ENCODE measurements around the gene SLC6A12.

SLC6A12 gene

DNA sequence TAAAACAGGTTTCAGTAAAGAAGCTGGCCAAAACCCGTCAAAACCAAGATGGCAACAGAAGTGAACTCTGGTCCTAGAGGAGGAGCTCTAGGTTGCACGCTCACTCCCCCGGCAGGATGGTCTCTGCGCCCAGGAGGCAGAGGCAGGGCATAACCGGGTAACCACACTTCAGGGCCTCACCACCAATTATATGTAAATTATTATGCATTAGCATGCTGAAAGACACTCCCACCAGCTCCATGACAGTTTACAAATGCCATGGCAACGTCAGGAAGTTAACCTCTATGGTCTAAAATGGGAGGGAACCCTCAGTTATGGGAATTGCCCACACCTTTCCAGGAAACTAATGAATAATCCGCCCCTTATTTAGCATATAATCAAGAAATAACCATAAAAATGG is 20.1 kb upstream of the SLC6A12 start:
- H3K27me3 ChIP-seq (ENCODE audit: low read depth, low read length): no peaks in the 10 kb centered on the region
- H3K27ac ChIP-seq (ENCODE audit: low read length): no peak overlapping the region
- no peaks in the 10 kb centered on the region for H3K4me1 ChIP-seq (ENCODE audit: control insufficient read depth in 1 of 2, insufficient read depth in 2 of 2, low read length in 2 of 2)
- no peaks in the 10 kb centered on the region for H3K36me3 ChIP-seq (ENCODE audit: control insufficient read depth in 1 of 2, insufficient read depth in 2 of 2, low read length in 2 of 2)
- H3K4me3 ChIP-seq (ENCODE audit: low read depth in 1 of 2, low read length in 2 of 2): no peak overlapping the region
- H3K9me3 ChIP-seq (ENCODE audit: control insufficient read depth in 1 of 2, low read length in 2 of 2): peaks cover 0 to 9% of the 10 kb centered on the region in 2 donors

DNA sequence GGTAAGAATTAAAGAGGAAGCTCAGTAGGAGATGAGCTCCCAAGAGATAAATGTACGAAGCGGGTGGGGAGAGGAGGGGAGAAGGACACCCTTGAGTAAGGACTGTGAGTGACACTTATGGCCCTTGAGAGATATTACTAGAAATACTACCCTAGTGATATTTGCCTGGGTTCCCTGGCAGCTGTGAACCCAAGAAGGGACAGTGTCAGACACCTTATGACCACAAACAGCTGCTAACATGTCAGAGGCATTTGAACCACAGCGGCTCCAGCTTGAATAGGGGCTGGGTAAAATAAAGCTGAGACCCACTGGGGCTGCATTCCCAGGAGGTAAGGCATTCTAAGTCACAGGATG is 19.6 kb upstream of the SLC6A12 start:
- Histone ChIP-seq H3K4me3 (ENCODE audit: low read depth in 1 of 2, low read length in 2 of 2) (no peak overlapping the region), H3K4me1 (ENCODE audit: control insufficient read depth in 1 of 2, insufficient read depth in 2 of 2, low read length in 2 of 2) (no peaks in the 10 kb centered on the region), H3K27ac (ENCODE audit: low read length) (no peak overlapping the region), H3K9me3 (ENCODE audit: control insufficient read depth in 1 of 2, low read length in 2 of 2) (peaks cover 0 to 9% of the 10 kb centered on the region in 2 donors), H3K36me3 (ENCODE audit: control insufficient read depth in 1 of 2, insufficient read depth in 2 of 2, low read length in 2 of 2) (no peaks in the 10 kb centered on the region), H3K27me3 (ENCODE audit: low read depth, low read length) (no peaks in the 10 kb centered on the region)

DNA sequence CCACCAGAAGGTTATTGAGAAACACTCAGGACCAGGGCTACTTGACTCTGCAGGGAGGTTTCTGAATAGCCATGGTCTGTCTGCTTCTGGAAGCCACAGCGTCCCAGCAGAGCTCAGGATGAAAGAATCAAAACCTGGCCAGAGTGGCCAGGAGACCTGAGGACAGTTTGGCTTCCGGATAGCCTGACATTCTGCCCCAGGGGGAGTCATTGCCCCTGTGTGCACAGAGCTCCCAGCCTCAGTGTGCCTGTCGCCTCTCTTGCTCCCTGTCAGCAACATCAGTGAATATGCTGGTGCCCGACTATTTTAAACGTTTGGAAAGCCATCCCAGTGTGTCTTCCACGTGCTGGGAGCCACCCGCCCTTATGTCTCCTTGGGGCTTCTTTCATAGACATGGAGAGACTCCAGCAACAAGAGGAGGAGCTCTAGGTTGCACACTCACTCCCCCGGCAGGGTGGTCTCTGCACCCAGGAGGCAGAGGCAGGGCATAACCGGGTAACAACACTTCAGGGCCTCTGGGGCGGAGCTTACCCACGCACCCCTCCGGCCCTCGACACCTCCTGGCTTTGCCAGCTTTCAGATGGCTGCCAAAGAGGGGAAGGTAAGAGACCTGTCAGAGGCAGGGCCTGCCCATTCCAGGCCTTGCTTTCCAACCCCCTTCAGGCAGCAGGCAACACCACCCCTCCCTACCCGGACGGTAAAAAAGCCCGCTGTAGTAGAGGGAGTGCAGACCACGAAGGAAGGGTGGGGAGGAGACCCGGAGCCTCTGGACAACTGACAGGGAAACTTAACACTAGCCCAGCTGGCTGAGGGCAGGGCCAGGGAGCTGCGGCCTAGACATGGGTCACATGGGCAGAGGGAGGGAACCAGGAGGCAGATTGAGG is 19.0 kb upstream of the SLC6A12 start:
- Histone ChIP-seq H3K27me3 (ENCODE audit: low read depth, low read length) (no peaks in the 10 kb centered on the region), H3K27ac (ENCODE audit: low read length) (no peak overlapping the region), H3K9me3 (ENCODE audit: control insufficient read depth in 1 of 2, low read length in 2 of 2) (peaks cover 0 to 9% of the 10 kb centered on the region in 2 donors), H3K4me1 (ENCODE audit: control insufficient read depth in 1 of 2, insufficient read depth in 2 of 2, low read length in 2 of 2) (no peaks in the 10 kb centered on the region), H3K4me3 (ENCODE audit: low read depth in 1 of 2, low read length in 2 of 2) (no peak overlapping the region), H3K36me3 (ENCODE audit: control insufficient read depth in 1 of 2, insufficient read depth in 2 of 2, low read length in 2 of 2) (no peaks in the 10 kb centered on the region)

DNA sequence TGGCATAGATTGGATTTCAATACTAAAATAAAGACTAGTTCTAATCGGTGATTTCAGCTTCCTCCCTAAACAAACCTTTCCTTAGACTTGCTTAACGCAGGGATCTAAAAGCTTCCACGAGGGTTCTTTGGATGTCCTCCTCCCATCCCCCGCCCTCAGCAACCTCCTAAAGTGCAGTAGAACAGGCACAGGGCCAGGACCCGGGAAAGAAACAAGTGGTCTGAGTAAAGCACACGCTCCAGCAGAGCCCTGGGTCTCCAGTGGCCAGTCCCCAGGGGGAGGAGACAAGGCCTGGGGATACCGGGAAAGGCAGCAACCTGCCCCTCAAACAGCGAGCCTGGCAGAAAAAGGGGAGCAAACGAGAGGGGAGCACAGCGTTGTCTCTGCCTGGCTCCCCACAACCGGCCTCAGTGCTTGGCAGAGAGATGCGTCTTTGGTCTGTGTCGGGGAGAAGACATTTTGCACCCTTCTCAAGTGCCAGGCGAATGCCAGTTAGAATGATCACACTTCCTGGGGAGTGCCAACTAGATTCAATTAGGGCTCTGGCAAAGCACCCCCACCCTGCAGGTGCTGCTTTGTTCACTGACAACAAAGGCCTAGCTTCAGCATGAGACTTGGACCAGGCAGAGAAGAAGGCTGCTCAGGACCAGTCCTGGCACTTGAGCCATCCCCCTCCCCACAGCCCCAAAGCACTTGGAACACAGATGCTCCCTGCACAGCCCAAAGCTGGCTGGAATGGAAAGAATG is 17.1 kb upstream of the SLC6A12 start:
- Histone ChIP-seq H3K4me3 (ENCODE audit: low read depth in 1 of 2, low read length in 2 of 2) (no peak overlapping the region), H3K4me1 (ENCODE audit: control insufficient read depth in 1 of 2, insufficient read depth in 2 of 2, low read length in 2 of 2) (no peaks in the 10 kb centered on the region), H3K9me3 (ENCODE audit: control insufficient read depth in 1 of 2, low read length in 2 of 2) (peaks cover 0 to 3% of the 10 kb centered on the region in 2 donors), H3K27ac (ENCODE audit: low read length) (no peak overlapping the region), H3K27me3 (ENCODE audit: low read depth, low read length) (no peaks in the 10 kb centered on the region), H3K36me3 (ENCODE audit: control insufficient read depth in 1 of 2, insufficient read depth in 2 of 2, low read length in 2 of 2) (no peaks in the 10 kb centered on the region)

DNA sequence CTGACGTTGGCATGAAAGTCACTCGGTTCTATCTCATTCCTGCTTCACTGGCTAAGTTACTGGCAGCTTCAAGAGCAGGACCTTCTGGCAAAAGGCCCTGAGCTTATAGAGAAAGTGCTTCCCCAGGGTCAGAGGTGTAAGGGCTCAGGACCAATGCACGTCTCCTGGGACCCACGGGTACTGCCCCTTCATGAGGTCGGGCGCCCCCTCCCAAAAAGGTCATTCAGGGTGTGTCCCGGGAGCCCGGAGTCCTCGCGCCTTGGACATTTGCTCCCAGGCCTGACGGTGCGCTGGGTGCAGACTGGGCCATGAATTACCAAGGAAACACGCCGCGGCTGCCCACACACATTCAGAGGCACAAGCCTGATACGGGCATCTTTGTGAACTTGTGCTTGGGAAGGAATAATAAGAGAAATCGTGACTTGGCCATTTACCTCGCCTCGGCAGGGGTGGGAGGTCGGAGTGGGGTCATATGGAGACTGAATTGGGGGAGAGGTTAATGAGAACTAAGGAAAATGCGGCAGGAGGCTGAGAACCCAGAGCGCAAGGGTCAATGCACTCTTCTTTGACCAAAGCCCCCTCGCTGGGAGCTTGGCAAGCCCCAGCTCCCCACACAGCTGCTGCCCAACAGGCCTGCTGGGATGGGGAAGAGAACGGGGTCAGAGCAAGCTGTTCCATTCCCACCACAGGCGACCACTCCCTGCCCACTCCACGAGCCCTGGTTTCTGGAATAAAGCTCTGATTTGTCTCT is 15.7 kb upstream of the SLC6A12 start:
- no peak overlapping the region for H3K4me3 ChIP-seq (ENCODE audit: low read depth in 1 of 2, low read length in 2 of 2)
- no peaks in the 10 kb centered on the region for H3K9me3 ChIP-seq (ENCODE audit: control insufficient read depth in 1 of 2, low read length in 2 of 2)
- no peak overlapping the region for H3K27ac ChIP-seq (ENCODE audit: low read length)
- no peaks in the 10 kb centered on the region for H3K4me1 ChIP-seq (ENCODE audit: control insufficient read depth in 1 of 2, insufficient read depth in 2 of 2, low read length in 2 of 2)
- H3K27me3 ChIP-seq (ENCODE audit: low read depth, low read length): no peaks in the 10 kb centered on the region
- H3K36me3 ChIP-seq (ENCODE audit: control insufficient read depth in 1 of 2, insufficient read depth in 2 of 2, low read length in 2 of 2): no peaks in the 10 kb centered on the region

DNA sequence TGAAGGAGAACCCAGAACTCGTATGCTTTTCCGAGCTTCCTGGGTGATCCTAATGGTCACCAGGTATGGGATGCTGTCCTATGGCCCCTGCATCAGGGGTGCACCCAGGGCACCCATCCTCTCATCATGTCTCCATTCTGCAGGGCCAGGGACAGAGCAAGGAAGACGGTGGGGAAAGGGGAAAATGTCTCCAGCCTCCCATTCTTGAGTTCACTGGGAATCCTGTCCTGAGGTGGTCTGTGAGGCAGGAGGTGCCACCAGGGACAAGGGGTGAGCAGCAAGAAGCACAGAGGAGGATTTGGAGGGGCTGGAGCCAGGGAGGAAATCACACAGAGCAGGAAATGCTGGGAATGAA is 14.9 kb upstream of the SLC6A12 start:
- Histone ChIP-seq H3K4me3 (ENCODE audit: low read depth in 1 of 2, low read length in 2 of 2) (no peak overlapping the region), H3K4me1 (ENCODE audit: control insufficient read depth in 1 of 2, insufficient read depth in 2 of 2, low read length in 2 of 2) (no peaks in the 10 kb centered on the region), H3K27ac (ENCODE audit: low read length) (no peak overlapping the region), H3K36me3 (ENCODE audit: control insufficient read depth in 1 of 2, insufficient read depth in 2 of 2, low read length in 2 of 2) (no peaks in the 10 kb centered on the region), H3K27me3 (ENCODE audit: low read depth, low read length) (no peaks in the 10 kb centered on the region), H3K9me3 (ENCODE audit: control insufficient read depth in 1 of 2, low read length in 2 of 2) (no peaks in the 10 kb centered on the region)

DNA sequence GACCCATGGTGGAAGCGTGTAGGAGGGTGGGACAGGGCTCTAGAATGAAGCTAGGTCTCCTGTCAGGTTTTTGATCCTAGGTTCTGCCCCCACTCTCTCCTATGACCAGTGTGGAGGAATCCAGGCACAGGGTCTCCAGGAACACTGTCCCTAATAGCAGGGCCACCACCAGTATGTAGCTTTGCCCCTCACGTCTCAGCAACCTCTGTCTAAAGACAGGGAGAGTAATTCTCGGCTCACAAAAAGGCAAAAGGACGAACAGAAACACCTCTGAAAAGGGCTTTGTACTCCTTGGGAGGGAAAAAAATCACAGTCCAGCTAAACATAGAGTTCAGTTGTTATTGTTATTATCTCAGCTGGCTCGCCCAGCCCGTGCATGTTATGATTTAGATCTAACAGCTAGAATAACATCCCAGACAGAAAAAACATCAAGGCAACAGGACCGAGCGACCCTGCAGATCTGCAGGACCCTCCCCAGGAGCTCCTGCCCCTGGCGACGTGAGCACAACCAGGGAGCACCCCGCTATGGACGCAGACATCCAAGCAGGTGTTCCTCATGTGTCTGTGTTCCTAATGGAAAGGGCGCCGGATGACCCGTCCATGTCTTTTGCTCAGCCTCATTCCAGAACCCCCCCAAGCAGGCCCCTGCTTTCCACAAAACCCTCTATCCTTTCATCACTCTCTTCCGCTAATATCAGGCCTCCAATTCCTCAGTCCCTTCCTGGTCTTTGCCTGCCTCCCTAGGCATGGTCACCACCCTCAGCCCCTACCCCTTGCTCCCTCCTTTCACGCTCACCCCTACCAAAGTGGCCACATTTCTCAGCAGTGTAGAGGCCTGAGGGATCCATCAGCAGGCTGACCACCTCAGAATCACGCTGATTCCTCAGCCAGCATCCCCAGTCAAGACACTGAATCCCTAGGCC is 14.2 kb upstream of the SLC6A12 start:
- H3K9me3 ChIP-seq (ENCODE audit: control insufficient read depth in 1 of 2, low read length in 2 of 2): no peaks in the 10 kb centered on the region
- H3K36me3 ChIP-seq (ENCODE audit: control insufficient read depth in 1 of 2, insufficient read depth in 2 of 2, low read length in 2 of 2): no peaks in the 10 kb centered on the region
- no peak overlapping the region for H3K27ac ChIP-seq (ENCODE audit: low read length)
- no peak overlapping the region for H3K4me3 ChIP-seq (ENCODE audit: low read depth in 1 of 2, low read length in 2 of 2)
- H3K27me3 ChIP-seq (ENCODE audit: low read depth, low read length): no peaks in the 10 kb centered on the region
- no peaks in the 10 kb centered on the region for H3K4me1 ChIP-seq (ENCODE audit: control insufficient read depth in 1 of 2, insufficient read depth in 2 of 2, low read length in 2 of 2)

DNA sequence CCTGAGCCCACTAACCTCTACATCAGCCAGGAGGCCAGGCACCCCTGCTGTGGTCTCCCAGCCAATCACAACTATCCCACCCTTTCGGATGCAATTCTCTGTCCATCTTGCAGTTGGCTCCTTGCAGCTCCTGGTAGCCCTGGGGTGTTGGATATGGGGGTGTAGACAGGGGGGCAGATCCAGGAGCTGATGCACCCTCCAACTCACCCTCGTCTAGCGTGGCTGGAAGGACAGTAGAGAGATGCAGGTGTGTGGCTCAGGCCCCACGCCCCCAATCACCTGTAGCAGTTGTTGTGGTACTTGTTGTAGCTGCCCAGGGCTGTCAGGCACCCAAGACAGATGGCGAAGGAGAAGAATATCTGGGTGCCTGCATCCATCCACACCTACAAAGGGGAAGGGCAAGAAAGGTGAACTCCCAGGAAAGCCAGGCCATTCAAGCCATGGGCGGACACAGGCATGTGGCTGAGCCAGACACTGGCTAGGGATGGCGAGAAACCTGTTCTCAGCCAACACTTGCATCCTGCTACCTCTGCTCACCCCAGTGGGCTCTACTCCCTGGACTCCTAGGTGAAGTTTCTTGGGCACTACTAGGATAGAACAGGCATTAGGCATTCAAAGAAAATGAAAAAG is 13.4 kb upstream of the SLC6A12 start:
- Histone ChIP-seq H3K27ac (ENCODE audit: low read length) (no peak overlapping the region), H3K27me3 (ENCODE audit: low read depth, low read length) (no peaks in the 10 kb centered on the region), H3K36me3 (ENCODE audit: control insufficient read depth in 1 of 2, insufficient read depth in 2 of 2, low read length in 2 of 2) (no peaks in the 10 kb centered on the region), H3K9me3 (ENCODE audit: control insufficient read depth in 1 of 2, low read length in 2 of 2) (no peaks in the 10 kb centered on the region), H3K4me1 (ENCODE audit: control insufficient read depth in 1 of 2, insufficient read depth in 2 of 2, low read length in 2 of 2) (no peaks in the 10 kb centered on the region), H3K4me3 (ENCODE audit: low read depth in 1 of 2, low read length in 2 of 2) (no peak overlapping the region)

DNA sequence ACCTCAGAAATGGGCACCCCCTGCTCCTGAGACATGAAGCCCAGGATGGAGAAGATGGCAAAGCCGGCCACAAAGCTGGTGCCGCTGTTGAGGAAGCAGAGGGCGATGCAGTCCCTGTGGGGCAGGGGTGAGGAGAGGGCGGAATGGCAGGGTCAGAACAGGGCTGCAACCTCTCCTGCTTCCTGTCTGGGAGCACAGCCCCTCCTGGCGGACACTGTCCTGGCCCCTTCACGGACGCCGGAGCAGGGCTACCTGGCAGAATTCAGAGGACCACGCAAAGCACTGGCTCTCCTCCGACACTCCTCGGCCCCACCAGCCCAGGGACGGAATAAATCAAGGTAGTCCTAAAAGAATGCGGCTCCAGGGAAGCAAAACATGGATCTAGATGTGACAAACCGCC is 12.4 kb upstream of the SLC6A12 start:
- Histone ChIP-seq H3K27me3 (ENCODE audit: low read depth, low read length) (no peaks in the 10 kb centered on the region), H3K4me3 (ENCODE audit: low read depth in 1 of 2, low read length in 2 of 2) (no peak overlapping the region), H3K36me3 (ENCODE audit: control insufficient read depth in 1 of 2, insufficient read depth in 2 of 2, low read length in 2 of 2) (no peaks in the 10 kb centered on the region), H3K4me1 (ENCODE audit: control insufficient read depth in 1 of 2, insufficient read depth in 2 of 2, low read length in 2 of 2) (no peaks in the 10 kb centered on the region), H3K9me3 (ENCODE audit: control insufficient read depth in 1 of 2, low read length in 2 of 2) (no peaks in the 10 kb centered on the region), H3K27ac (ENCODE audit: low read length) (no peak overlapping the region)

DNA sequence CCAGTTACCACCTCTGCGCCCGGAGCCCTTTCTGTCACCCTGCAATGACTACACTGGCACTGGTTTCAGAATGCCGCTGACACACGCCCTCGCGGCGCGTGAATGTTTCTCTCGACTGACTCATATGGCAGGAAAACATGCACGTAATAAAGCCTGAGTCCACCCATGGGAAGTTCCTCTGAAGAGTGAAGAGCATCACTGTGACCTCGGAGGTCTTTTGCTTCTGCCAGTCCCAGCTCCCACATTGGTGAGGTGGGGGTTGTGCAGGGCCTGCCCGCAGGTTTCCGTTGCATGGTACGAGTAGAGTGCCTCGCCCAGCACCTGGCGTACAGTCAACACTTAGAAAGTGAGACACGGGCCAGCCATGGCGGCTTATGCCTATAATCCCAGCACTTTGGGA is 11.1 kb upstream of the SLC6A12 start:
- Histone ChIP-seq H3K27me3 (ENCODE audit: low read depth, low read length) (no peaks in the 10 kb centered on the region), H3K27ac (ENCODE audit: low read length) (no peak overlapping the region), H3K36me3 (ENCODE audit: control insufficient read depth in 1 of 2, insufficient read depth in 2 of 2, low read length in 2 of 2) (no peaks in the 10 kb centered on the region), H3K4me1 (ENCODE audit: control insufficient read depth in 1 of 2, insufficient read depth in 2 of 2, low read length in 2 of 2) (no peaks in the 10 kb centered on the region), H3K4me3 (ENCODE audit: low read depth in 1 of 2, low read length in 2 of 2) (no peak overlapping the region), H3K9me3 (ENCODE audit: control insufficient read depth in 1 of 2, low read length in 2 of 2) (no peaks in the 10 kb centered on the region)
